ENCODE data around the gene MORN1. TPM values are rescaled to one million over a fixed set of nuclear protein-coding genes. Genes with fewer than 3 reads are reported as not detected.

MORN1 gene
- total RNA-seq, 1 donor from 2014 or later, result 4.5 TPM

Other genes starting within 250 kb of the MORN1 start
- 37.0 TPM for gene FAAP20, start 196.8 kb downstream of the MORN1 start, total RNA-seq
- gene SKI, start 163.2 kb downstream of the MORN1 start, total RNA-seq, result 37.9 TPM
- 80.5 TPM for gene RER1, start 287 bp upstream of the MORN1 start, total RNA-seq
- 15.8 TPM for gene PEX10, start 21.0 kb upstream of the MORN1 start, total RNA-seq
- gene PLCH2, start 84.7 kb upstream of the MORN1 start, total RNA-seq, result 0.16 TPM
- 42.8 TPM for gene PANK4, start 135.0 kb upstream of the MORN1 start, total RNA-seq
- gene HES5, start 138.7 kb upstream of the MORN1 start, total RNA-seq, result 0.63 TPM
- 13.7 TPM for gene TNFRSF14, start 164.8 kb upstream of the MORN1 start, total RNA-seq
- gene PRXL2B, start 195.2 kb upstream of the MORN1 start, total RNA-seq, result 8.2 TPM
- 0.82 TPM for gene MMEL1, start 241.5 kb upstream of the MORN1 start, total RNA-seq

All from left ventricle myocardium inferior (tissue), 1 donor.